ENCODE measurements around the gene HEMK1.

Gene HEMK1

GRCh38 chr3:50642382-50642781, 73.1 kb downstream of the HEMK1 start:
- DNase-seq (ENCODE audit: low spot score): no peak

GRCh38 chr3:50644561-50644960, 75.2 kb downstream of the HEMK1 start:
- DNase-seq (ENCODE audit: low spot score): no peak

- no peak for DNase-seq (ENCODE audit: low spot score)
Observed at GRCh38 chr3:50645378-50645777, 76.1 kb downstream of the HEMK1 start.
